Stimulated activated naive CD8-positive, alpha-beta T cell treated with anti-CD3 and anti-CD28 coated beads, Interleukin-15, Interleukin-2, amounts not matched to agents 100 ng/mL and 50 ng/mL, for 24 hours (primary cell): ENCODE results near the gene PAPPA2.

Source experiments
- H3K27ac Mint-ChIP-seq: one replicate; pipeline ENCODE4 v1.8.0; 2021; ENCODE audit warnings: mild to moderate bottlenecking, mixed read lengths
- H3K27me3 Mint-ChIP-seq: one replicate; pipeline ENCODE4 v1.8.0; 2021; ENCODE audit warnings: mixed read lengths
- H3K36me3 Mint-ChIP-seq: one replicate; pipeline ENCODE4 v1.8.0; 2021; ENCODE audit warnings: low read depth, mixed read lengths
- H3K4me1 Mint-ChIP-seq: one replicate; pipeline ENCODE4 v1.8.0; 2021; ENCODE audit warnings: low read depth, mixed read lengths
- H3K4me3 Mint-ChIP-seq: one replicate; pipeline ENCODE4 v1.8.0; 2021; ENCODE audit warnings: mild to moderate bottlenecking, mixed read lengths
- H3K9me3 Mint-ChIP-seq: one replicate; pipeline ENCODE4 v1.8.0; 2021; ENCODE audit warnings: mixed read lengths

PAPPA2 gene

GRCh38 chr1:176884286-176884685, 421.3 kb downstream of the PAPPA2 start:
- H3K27me3 Mint-ChIP-seq = no peaks in the 10 kb centered on the region
- H3K9me3 Mint-ChIP-seq = no peaks in the 10 kb centered on the region
- no peaks in the 10 kb centered on the region for H3K4me1 Mint-ChIP-seq
- H3K4me3 Mint-ChIP-seq = no peak overlapping the region
- H3K27ac Mint-ChIP-seq = no peak overlapping the region
- no peaks in the 10 kb centered on the region for H3K36me3 Mint-ChIP-seq

DNA sequence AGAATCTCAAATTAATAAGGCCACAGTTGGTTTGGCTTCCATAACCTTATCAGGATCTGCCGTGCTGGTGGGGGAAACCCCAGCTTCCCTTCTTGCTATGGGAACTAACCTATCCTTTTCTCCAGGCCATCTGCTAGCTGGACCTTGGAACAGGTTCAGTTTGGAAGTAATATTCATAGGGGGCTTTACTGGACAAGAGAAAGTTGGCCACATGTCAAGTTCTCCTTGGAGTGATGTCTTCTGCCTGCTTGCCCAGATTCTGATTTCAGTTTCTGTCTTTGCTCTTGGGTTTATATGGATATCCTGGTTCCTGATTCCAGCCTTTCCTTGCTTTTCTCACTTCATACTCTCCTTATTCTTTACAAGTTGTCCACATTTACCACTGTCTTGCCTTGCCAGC, 421.9 kb downstream of the PAPPA2 start:
- Mint-ChIP-seq H3K36me3 (no peaks in the 10 kb centered on the region), H3K27ac (no peak overlapping the region), H3K9me3 (no peaks in the 10 kb centered on the region)

GRCh38 chr1:176885341-176885740, 422.4 kb downstream of the PAPPA2 start:
- Mint-ChIP-seq H3K36me3 (no peaks in the 10 kb centered on the region), H3K27ac (no peak overlapping the region), H3K9me3 (no peaks in the 10 kb centered on the region), H3K27me3 (peaks cover 3% of the 10 kb centered on the region), H3K4me1 (no peaks in the 10 kb centered on the region), H3K4me3 (no peak overlapping the region)

More for the DNA sequence above, 421.9 kb downstream of the PAPPA2 start:
- H3K4me1 Mint-ChIP-seq = no peaks in the 10 kb centered on the region
- no peak overlapping the region for H3K4me3 Mint-ChIP-seq
- no peaks in the 10 kb centered on the region for H3K27me3 Mint-ChIP-seq

- no peak overlapping the region for H3K27ac Mint-ChIP-seq
Observed at GRCh38 chr1:176885751-176886150, 422.8 kb downstream of the PAPPA2 start.

GRCh38 chr1:176888471-176889032, 425.6 kb downstream of the PAPPA2 start:
- H3K4me3 Mint-ChIP-seq = no peak overlapping the region
- H3K27me3 Mint-ChIP-seq = peaks cover 3% of the 10 kb centered on the region
- H3K27ac Mint-ChIP-seq = no peak overlapping the region
- H3K4me1 Mint-ChIP-seq = no peaks in the 10 kb centered on the region
- no peaks in the 10 kb centered on the region for H3K9me3 Mint-ChIP-seq
- H3K36me3 Mint-ChIP-seq = no peaks in the 10 kb centered on the region

More at GRCh38 chr1:176885751-176886150, 422.8 kb downstream of the PAPPA2 start:
- Mint-ChIP-seq H3K27me3 (peaks cover 3% of the 10 kb centered on the region), H3K4me1 (no peaks in the 10 kb centered on the region), H3K9me3 (no peaks in the 10 kb centered on the region), H3K4me3 (no peak overlapping the region), H3K36me3 (no peaks in the 10 kb centered on the region)

- no peaks in the 10 kb centered on the region for H3K36me3 Mint-ChIP-seq
- H3K27ac Mint-ChIP-seq = no peak overlapping the region
- H3K9me3 Mint-ChIP-seq = no peaks in the 10 kb centered on the region
- peaks cover 15% of the 10 kb centered on the region for H3K27me3 Mint-ChIP-seq
- H3K4me3 Mint-ChIP-seq = no peak overlapping the region
- no peaks in the 10 kb centered on the region for H3K4me1 Mint-ChIP-seq
Observed at GRCh38 chr1:176893625-176894352, 430.8 kb downstream of the PAPPA2 start.

DNA sequence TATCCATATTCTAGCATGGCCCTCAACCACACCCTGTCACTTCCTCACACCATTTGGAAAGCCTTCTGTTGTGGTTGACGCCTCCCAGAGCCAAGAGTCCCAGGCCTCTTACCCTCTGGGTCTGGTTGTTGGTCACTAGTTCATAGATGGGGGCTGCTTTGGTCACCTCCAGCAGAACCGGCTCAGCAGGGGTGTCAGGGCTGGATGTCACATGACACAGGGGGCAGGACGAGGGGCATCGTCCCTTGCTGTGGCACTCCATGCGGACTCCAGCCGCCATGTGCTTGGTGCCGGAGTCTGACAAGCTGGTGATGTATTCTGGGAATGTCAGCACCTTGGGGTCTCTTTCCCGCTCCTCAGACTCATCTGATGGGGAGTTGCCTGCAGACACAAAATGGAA, 431.5 kb downstream of the PAPPA2 start:
- Mint-ChIP-seq H3K36me3 (no peaks in the 10 kb centered on the region), H3K27ac (no peak overlapping the region), H3K4me3 (no peak overlapping the region), H3K27me3 (peaks cover 15% of the 10 kb centered on the region), H3K4me1 (no peaks in the 10 kb centered on the region), H3K9me3 (no peaks in the 10 kb centered on the region)
